Fibroblast of lung (primary cell): Measurements from ENCODE around the gene WDR72.

Experiments
- EZH2 ChIP-seq: IDR thresholded peaks from 2 replicates; pipeline ENCODE4 v1.5.1; 2012; ENCODE audit warnings: low read length, control low read depth, mild to moderate bottlenecking; ENCODE audit errors: missing control alignments
- TF ChIP-seq, protein P1 (sequence below), 2 donors: IDR thresholded peaks in 1 of 2; conservative IDR thresholded peaks in 1 of 2; 1 replicate in 1 of 2; 2 replicates in 1 of 2; pipeline ENCODE4 v1.5.1; 2011 to 2012; ENCODE audit warnings: low read length in 2 of 2, control low read depth in 1 of 2, inconsistent platforms in 1 of 2, low read depth in 1 of 2, mild to moderate bottlenecking in 1 of 2

DNA sequence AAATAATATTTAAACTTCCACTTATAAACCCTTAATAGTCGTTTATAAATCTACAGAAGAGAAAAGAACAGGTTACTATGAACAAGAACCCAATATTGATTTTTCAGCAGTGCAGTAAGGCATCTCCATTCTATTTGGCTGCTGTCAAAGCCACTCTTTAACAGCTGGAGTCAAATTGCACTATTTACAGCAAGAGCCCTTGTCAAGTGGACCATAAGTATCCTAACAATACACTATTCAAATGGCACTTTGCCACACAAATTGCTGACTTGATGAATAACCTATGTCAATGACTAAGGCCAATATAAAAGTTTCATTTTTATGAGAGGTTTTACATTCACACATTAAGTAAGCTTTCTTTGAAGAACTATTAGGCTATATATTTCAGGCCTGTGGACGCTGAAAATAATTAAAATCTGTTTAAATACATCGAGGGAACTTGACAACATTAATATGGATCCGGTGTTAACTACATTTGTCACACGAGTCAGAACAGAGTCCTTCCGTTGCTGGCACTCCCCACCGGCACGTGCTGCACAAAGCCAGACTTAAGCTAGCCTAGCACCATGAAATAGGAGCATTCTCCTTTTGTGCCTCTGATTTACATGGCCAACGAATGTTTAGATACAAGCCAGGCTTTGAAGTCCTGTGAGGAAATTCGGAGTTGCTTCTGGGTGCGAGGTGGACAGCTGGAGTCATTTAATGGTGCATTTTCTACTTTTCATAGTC, 100.5 kb downstream of the WDR72 start:
- TF ChIP-seq, protein P1, sequence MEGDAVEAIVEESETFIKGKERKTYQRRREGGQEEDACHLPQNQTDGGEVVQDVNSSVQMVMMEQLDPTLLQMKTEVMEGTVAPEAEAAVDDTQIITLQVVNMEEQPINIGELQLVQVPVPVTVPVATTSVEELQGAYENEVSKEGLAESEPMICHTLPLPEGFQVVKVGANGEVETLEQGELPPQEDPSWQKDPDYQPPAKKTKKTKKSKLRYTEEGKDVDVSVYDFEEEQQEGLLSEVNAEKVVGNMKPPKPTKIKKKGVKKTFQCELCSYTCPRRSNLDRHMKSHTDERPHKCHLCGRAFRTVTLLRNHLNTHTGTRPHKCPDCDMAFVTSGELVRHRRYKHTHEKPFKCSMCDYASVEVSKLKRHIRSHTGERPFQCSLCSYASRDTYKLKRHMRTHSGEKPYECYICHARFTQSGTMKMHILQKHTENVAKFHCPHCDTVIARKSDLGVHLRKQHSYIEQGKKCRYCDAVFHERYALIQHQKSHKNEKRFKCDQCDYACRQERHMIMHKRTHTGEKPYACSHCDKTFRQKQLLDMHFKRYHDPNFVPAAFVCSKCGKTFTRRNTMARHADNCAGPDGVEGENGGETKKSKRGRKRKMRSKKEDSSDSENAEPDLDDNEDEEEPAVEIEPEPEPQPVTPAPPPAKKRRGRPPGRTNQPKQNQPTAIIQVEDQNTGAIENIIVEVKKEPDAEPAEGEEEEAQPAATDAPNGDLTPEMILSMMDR (conservative IDR thresholded peaks at IDR 0.05 in 1 of 2, IDR thresholded peaks at IDR 0.05 in 1 of 2; ENCODE audit: low read depth in 1 of 2, low read length in 2 of 2): no peak
- TF ChIP-seq EZH2: no peak
